ENCODE measurements around the gene LMX1A. TPM values are rescaled to one million over a fixed set of nuclear protein-coding genes. Genes with fewer than 3 reads are reported as not detected.

Gene LMX1A
- total RNA-seq, 1 experiment from 2014 or later, result not detected

- no peak for DNase-seq (ENCODE audit: low spot score)
Measured at GRCh38 chr1:165168467-165168866, 188.0 kb downstream of the LMX1A start.

- peak; percentile 52 for DNase-seq (ENCODE audit: low spot score)
Measured at GRCh38 chr1:165162671-165163241, 193.8 kb downstream of the LMX1A start.

- DNase-seq (ENCODE audit: low spot score), result no peak
Measured at GRCh38 chr1:165161130-165161529, 195.4 kb downstream of the LMX1A start.

GRCh38 chr1:165153182-165153581 lies 203.3 kb downstream of the LMX1A start:
- DNase-seq (ENCODE audit: low spot score), result no peak

GRCh38 chr1:165152727-165153126 lies 203.8 kb downstream of the LMX1A start:
- DNase-seq (ENCODE audit: low spot score), result peak; percentile 22

GRCh38 chr1:165152109-165152508 lies 204.4 kb downstream of the LMX1A start:
- no peak for DNase-seq (ENCODE audit: low spot score)

Other genes starting within 250 kb of the LMX1A start
- gene RXRG, start 88.4 kb upstream of the LMX1A start, total RNA-seq (2014; rRNA removed; shearing (Covaris generic)), result not detected in 2 replicates
- gene LRRC52, start 187.3 kb upstream of the LMX1A start, total RNA-seq (2014; rRNA removed; shearing (Covaris generic)), result not detected in 2 replicates